HG03469 (cell line): ENCODE measurements around the gene MKNK1.

ENCODE experiments used
- ATAC-seq: cut with Tn5 transposase; IDR thresholded peaks from one replicate; pipeline ENCODE4 v1.9.1; 2021; ENCODE audit warnings: mild to moderate bottlenecking, moderate library complexity, moderate number of reproducible peaks; ENCODE audit not compliant: unreplicated experiment

Gene MKNK1

DNA sequence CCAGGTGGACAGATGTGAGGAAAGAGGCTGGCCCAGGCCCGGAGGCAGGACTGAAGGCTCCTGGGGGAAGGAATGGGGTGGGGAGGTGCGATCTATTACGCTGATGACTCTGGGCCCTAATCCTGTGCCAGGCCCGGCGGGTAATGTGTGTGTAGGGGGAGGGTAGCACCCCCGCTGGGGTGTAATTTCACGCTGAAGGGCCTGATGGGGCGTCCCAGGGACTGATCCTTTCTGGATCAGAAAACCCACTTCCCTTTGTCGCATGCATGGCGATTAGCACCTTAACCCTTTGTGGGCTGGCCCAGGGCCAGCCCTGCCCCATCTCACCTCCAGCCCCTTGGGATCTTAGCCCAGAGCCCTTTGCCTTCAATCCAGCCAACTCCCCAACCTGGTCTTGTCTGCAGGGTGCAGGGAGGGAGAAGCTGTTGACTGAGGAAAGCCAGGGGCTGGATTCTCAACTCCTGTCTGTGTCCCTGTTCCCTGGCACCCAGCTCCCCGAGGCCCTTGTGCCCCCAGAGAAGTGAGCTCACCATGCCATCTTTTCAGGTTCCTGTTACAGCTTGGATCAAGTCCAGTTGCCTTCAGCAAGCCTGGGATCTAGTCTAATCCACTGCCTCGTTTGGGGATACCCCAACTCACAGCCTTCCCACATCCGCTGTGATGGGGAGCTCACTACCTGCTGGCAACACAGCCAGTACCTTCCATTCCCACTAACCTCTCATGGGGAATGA, 78.7 kb downstream of the MKNK1 start:
- ATAC-seq: no peak

- ATAC-seq: no peak
Measured at GRCh38 chr1:46524843-46525242, 79.2 kb downstream of the MKNK1 start.

GRCh38 chr1:46523496-46524353, 80.3 kb downstream of the MKNK1 start:
- ATAC-seq: no peak

- ATAC-seq: no peak
Measured at GRCh38 chr1:46522969-46523320, 81.1 kb downstream of the MKNK1 start.

GRCh38 chr1:46522184-46522968, 81.7 kb downstream of the MKNK1 start:
- ATAC-seq: no peak

DNA sequence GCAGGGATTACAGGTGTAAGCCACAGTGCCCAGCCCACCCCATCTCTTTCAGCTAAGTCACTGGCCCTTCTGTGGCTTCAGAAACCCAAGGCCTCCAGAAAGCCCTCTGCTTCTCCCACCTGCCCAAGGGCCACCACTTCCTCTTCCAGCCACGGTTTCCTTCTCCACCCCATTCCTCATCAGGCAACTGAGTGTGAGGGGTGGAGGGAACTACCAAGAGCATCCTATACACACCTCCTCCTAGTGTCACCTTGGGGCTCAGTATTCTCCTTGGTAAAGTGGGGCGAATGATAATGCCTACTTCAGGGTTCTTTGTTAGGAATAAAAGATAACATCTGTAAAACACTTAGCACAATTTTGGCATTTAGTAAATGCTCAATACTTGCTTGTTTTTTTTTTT, 82.7 kb downstream of the MKNK1 start:
- ATAC-seq: no peak

GRCh38 chr1:46520063-46520911, 83.8 kb downstream of the MKNK1 start:
- ATAC-seq: no peak

- no peak for ATAC-seq
Measured at GRCh38 chr1:46519209-46519608, 84.9 kb downstream of the MKNK1 start.

- ATAC-seq: no peak
Measured at GRCh38 chr1:46517932-46518498, 86.1 kb downstream of the MKNK1 start.

DNA sequence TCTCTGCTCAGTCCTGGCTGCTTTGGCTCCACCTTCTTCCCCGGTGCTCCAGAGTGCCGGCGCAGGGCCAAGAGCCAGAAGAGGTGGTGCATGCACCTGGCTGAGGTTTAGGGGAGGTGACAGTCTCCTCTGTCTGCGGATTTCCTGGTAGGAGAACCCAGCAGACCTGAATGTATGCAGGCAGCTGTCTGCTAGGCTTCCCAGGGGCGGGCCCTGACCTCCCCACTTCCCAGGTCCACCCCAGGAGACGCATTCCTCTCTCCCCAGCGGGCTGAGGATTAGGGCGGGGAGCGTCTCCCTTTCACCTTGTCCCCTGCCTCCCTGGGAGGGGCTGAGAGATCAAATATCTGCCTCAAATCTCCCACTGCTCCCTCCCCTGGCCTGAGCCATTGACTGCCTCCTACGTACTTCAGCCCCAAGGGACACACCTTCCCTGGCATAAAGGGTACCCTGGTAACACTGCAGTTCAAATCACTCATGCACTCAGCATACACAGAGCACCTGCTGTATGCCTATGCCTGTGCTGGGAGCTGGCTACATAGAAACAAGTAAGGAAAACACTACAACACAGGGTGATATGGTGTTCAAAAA, 87.0 kb downstream of the MKNK1 start:
- ATAC-seq: no peak

- no peak for ATAC-seq
Measured at GRCh38 chr1:46516200-46516950, 87.7 kb downstream of the MKNK1 start.

DNA sequence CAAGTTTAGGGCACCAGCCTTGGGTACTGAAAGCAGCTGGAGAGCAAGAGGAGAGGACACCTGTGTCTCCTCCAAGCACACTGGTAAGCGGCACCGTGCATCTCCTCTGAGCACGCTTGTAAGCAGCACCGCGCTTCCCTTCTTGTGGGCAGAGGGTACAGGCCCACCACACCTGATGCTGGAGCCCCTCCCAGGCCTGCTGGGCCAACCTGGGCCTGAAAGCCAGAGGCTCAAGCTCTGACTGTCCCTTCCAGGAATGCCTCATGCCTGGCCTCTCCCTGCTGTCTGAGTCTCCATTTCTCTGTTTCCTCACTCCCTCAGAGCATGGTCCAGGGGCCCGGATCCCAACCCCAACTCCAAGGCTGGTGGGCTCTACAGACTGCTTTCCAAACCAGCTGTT, 88.5 kb downstream of the MKNK1 start:
- no peak for ATAC-seq

DNA sequence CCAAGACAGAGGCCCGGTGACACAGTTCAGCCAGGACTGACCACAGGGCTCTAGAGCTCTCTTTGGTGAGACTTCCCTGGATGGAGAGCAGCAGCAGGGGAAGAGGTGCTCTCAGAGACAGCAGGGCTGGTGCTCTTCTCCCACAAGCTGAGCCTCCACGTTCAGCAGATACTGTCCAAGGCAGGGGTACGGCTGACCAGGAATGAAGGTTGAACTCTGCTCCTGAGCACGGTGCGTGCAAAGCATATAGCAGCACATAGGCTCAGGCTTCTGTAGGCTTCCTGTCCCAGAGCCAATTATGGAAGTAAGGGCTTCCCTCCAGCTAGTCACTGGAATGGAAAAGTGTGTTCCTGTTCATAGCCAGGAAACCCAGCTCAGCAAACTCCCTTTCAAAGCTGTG, 90.5 kb downstream of the MKNK1 start:
- ATAC-seq: no peak

DNA sequence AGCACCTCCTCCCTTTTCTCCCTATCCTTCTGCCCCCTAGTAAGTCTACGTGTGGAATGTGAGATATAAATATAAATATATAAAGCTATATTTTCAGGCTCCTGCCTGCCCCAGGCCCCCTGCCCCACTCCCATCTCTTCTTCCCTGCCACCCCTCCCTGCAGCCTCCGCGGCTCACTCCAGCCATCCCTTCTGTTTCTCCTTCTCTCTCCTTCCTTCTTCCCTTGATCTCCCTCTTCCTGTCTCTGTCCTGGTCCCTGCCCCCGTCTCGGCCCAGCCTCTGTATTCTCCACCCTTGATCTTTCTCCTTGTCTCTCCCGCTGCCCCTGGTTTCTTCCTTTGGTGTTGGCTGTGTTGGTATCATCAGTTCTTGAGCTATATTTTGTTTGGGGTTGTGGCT, 91.3 kb downstream of the MKNK1 start:
- no peak for ATAC-seq

GRCh38 chr1:46512135-46512791, 91.8 kb downstream of the MKNK1 start:
- no peak for ATAC-seq

DNA sequence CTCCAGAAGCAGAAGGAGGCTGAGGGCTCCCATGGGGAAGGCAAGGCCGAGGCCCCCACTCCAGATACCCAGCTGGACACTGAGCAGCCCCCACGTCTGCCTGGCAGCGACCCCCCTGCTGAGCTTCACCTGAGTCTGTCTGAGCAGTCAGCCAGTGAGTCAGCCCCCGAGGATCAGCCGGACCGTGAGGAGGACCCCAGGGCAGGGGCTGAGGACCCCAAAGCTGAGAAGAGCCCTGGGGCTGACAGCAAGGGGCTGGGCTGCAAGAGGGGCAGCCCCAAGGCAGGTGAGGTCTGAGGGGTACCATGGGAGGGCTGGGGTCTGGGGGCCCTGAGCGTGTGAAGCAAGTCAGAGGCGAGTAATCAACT, 93.1 kb downstream of the MKNK1 start:
- no peak for ATAC-seq

- no peak for ATAC-seq
Measured at GRCh38 chr1:46510341-46510997, 93.6 kb downstream of the MKNK1 start.

GRCh38 chr1:46508757-46509156, 95.3 kb downstream of the MKNK1 start:
- no peak for ATAC-seq
